ENCODE data around the gene ARHGAP6.

ARHGAP6 gene

DNA sequence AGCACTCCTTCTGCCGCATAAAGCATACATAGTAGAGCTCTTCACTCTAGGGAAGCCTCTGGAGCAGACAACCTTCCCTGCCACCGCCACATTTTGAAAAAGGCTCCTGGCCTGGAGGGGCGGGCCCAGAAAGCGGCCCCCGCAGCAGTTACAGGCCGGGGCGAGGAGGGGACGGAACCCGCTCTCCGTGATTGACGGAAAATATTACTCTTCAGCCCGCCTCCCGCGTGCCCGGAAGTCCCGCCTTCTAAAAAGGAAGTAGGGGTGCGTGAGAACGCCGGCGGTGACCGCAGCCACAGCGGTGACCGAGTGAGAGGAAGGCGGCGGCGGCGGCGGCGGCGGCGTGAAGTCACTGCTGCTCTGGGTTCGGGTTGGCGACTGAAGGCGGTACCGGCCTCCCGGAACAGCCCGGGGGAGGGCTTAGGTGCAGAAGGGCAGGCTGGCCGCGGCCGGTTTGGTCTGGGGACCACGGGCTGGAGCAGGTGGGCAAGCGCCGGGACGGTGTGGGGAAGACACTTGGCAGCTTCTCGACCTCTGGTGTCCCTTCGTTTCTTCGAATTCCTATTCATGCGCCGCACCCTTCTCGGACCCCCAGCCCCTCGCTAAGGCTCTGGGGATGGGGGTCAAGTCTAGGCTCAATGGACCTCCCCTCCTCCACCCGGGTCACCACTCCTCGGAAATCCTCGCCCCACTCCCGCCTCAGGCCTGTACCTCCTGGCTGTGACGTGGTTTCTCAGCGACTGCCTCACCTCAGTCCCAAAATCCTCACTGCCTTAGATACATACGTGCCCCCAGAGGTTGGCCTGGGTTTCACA, 554.5 kb downstream of the ARHGAP6 start, which contains the start of gene HCCS:
HCCS (plus strand) TSS at position 296 of the 815 bp plus-strand sequence. CDS start 729 bp downstream, outside the sequence.
- DNase-seq (ENCODE audit: low read depth in 2 of 2), result peak; percentile 76 to 77

DNA sequence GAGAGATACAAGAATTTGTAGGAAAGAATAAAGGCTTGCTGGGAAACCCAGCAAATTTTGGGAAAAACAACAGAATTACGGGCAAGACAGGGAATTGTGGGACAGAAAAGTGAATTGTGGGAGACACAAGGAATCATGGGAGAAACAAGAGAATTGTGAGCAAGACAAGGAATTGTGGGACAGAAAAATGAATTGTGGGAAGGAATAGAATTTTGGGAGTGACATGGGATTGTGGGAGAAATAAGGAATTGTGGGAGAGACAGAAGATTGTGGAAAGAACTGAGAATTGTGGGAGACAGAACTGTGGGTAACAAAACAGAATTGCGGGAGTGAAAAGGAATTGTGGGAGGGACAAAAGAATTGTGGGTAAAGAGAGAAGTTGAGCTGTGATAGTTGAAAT, 555.8 kb downstream of the ARHGAP6 start:
- no peak for DNase-seq (ENCODE audit: low read depth in 2 of 2)

DNA sequence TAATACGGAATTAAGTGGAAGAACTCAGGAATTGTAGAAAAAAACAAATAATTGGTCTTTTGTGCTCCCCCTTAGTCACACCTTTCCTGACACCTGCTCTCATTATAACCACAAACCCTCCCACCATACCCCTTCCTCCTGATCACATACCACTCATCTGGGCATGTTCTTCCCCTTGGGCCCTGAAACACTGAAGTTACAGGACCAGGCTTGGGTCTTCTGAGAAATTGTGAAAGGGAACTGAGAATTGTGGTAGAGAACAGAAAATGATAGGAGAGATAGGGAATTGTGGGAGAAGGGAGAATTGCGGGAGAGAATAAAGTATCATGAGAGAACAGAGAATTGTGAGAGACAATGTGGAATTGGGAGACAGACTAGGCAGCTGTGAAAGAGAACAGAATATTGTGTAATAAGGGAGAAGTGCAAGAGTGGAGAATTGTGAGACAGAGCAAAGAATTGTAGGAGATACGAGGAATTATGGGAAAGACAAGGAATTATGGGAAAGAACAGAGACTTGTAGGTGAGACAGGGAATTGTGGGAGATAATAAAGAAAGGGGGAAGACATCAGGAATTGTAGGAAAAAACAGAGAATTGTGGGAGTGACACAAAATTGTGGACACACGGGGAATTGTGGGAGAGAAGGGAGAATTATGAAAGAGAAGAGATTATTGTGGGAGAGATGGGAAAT, 557.3 kb downstream of the ARHGAP6 start:
- no peak for DNase-seq (ENCODE audit: low read depth in 2 of 2)

DNA sequence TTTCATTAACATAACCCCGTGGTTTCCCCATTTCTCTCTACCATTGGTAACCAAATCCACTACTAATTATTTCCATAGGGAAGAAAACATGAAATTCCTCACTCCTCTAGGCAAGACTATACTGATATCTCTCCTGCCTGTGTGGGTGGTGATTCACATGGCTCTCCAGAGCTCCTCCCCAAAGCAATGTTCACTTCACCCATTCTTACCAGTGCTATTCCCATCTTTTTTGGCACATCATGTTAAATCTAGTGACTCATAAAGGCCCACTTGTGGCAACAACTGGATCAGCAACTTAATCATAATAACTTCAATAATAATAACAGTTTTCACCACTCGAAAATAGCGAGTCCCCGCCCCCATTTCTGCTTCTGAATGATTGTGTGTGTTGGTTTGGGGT, 560.6 kb downstream of the ARHGAP6 start:
- DNase-seq (ENCODE audit: low read depth in 2 of 2), result no peak

DNA sequence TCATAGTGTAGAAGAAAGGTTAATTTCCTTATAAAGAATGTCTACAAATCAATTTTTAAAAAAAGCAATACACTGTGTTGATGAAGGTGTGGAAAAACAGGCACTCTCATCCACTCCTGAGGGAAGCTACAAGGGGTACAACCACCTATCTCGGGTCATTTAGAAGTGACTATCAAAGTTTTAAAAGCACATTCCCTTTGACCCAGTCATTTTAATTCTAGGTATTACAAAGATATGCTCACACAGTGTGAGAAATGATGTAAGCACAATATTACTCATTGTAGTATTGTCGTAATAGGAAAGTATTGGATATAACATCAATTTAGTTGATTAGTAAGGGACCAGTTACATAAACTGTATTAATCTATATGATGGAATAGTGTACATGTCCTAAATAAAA, 562.0 kb downstream of the ARHGAP6 start:
- no peak for DNase-seq (ENCODE audit: low read depth in 2 of 2)

DNA sequence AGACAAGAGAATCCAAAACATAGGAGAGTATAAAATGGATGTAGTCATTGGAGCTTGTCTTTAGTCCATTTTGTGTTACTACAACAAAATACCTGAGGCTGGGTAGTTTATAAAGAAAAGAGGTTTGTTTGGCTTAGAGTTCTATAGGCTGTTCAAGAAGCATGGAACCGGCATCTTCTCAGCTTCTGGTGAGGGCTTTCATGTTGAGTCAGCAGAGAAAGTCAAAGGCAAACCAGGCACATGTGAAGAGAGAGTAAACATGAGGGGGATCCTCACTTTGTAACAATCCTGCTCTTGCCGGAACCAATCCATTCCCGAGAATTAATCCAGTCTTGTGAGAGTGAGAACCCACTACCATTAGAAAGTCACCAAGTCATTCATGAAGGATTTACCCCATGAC, 562.7 kb downstream of the ARHGAP6 start:
- DNase-seq (ENCODE audit: low read depth in 2 of 2), result no peak

DNA sequence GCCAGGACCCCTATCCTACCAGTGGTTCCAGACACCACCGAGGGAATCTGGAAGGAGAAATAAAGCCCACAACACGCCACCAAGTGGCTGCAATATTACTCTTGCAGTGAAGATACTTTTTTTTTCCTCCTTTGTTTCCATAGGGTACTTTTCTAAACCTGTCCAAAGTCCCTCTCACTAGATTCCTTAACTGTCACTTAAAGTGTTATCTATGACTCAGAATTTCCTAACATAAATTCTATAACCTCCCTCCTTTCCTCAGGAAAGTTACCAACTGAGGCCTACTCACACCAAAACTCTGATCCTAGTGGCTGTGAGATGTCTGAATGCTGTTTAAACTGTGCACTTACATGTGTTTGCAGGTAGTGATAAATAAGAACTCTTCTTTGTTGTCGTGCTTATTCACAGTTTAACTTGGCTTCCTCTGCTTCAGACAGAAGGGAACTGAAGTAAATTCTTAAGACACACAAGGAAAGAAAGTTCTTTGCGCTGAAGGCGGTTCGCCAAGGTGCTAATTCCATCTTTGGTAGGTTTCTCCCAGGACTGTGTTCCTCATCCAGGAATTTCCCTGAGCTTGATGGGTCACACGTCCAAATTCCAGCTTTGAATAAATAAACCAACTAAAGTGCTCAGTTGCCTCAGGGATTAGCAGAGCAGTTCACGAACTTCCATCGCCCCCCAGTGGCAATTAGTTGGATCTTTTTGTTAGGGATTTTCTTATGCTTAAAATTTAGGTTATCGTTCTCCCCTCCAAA, 565.3 kb downstream of the ARHGAP6 start:
- DNase-seq (ENCODE audit: low read depth in 2 of 2), result no peak

DNA sequence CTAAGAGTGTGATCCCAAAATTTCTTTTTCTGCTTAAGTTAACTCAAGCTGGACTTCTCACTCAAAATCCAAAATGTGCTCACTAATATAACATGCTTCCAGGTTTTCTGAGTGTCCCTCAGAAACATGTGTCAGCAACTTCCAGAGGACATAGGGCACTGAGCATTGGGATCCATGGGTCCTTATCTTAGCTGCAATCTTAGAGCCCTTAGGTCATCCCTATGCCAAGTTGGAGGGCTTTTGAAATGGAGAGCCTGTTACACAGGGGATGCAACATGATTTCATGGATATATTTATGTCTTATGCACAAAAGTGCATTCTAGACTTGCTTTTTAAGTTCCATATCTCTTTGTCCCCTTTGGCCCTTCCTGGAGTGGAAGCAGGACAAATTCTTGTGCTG, 566.3 kb downstream of the ARHGAP6 start:
- DNase-seq (ENCODE audit: low read depth in 2 of 2), result no peak

DNA sequence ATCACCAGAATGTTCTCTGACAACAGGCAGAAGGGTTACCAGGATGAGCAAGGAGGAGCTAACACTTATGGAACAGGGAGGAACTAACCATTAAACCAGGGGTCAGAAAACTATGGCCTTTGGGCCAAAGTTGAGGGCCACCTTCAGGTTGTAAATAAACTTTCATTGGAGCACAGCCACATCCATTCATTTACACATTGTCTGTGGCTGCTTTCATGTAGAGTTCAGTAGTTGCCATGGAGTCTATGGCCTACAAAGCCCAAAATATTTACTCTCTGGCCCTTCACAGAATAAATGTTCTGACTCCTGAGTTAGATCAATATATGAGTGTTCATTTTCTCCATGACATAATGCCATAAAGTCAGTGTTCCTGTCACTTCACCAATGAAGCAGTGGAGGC, 567.8 kb downstream of the ARHGAP6 start:
- no peak for DNase-seq (ENCODE audit: low read depth in 2 of 2)

DNA sequence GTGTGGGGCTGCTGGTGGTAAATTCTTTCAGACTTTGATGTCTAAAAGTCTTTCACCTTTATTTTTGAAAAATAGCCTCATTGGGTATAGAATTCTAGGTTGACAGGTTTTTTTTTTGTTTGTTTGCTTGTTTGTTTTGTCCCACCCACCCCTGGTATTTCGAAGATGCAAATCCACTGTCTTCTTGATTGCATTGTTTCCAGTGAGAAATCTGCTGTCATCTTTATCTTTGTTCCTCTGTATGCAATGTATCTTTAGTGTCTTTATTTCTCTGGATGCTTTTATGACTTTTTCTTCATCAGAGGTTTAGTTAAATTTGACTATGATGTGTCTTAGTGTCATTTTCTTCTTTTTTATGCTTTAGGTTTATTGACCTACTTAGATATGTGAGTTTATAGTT, 575.9 kb downstream of the ARHGAP6 start:
- DNase-seq (ENCODE audit: low read depth in 2 of 2), result no peak
